GM19438 (cell line): ENCODE data around the gene SMIM35.

Source experiments
- ATAC-seq: cut with Tn5 transposase; IDR thresholded peaks from one replicate; pipeline ENCODE4 v1.9.1; 2021; ENCODE audit warnings: low read depth; ENCODE audit not compliant: unreplicated experiment

The SMIM35 gene

GRCh38 chr11:118007040-118007439, 79.7 kb downstream of the SMIM35 start:
- no peak for ATAC-seq

GRCh38 chr11:118006153-118006534, 80.6 kb downstream of the SMIM35 start:
- ATAC-seq = no peak

GRCh38 chr11:118005224-118006152, 81.3 kb downstream of the SMIM35 start:
- ATAC-seq = no peak

GRCh38 chr11:118004543-118005223, 82.1 kb downstream of the SMIM35 start:
- no peak for ATAC-seq

- ATAC-seq = no peak
Measured at GRCh38 chr11:118003456-118003855, 83.3 kb downstream of the SMIM35 start.

GRCh38 chr11:118002541-118003423, 84.0 kb downstream of the SMIM35 start:
- ATAC-seq = no peak

GRCh38 chr11:118002010-118002540, 84.7 kb downstream of the SMIM35 start:
- no peak for ATAC-seq

GRCh38 chr11:118001494-118001971, 85.2 kb downstream of the SMIM35 start:
- no peak for ATAC-seq

GRCh38 chr11:118000850-118001228, 85.9 kb downstream of the SMIM35 start:
- ATAC-seq = no peak

GRCh38 chr11:118000067-118000849, 86.5 kb downstream of the SMIM35 start:
- ATAC-seq = no peak

GRCh38 chr11:117999354-117999993, 87.3 kb downstream of the SMIM35 start:
- ATAC-seq = no peak

- no peak for ATAC-seq
Measured at GRCh38 chr11:117998664-117999353, 88.0 kb downstream of the SMIM35 start.

- peak; percentile 64 for ATAC-seq
Measured at GRCh38 chr11:117997823-117998579, 88.8 kb downstream of the SMIM35 start.

- no peak for ATAC-seq
Measured at GRCh38 chr11:117997406-117997805, 89.4 kb downstream of the SMIM35 start.

GRCh38 chr11:117996058-117996457, 90.7 kb downstream of the SMIM35 start:
- no peak for ATAC-seq

- no peak for ATAC-seq
Measured at GRCh38 chr11:117995472-117995871, 91.3 kb downstream of the SMIM35 start.

GRCh38 chr11:117993988-117994745, 92.6 kb downstream of the SMIM35 start:
- no peak for ATAC-seq
